ENCODE results near the gene PRKCE. TPM values are rescaled to one million over a fixed set of nuclear protein-coding genes. Genes with fewer than 3 reads are reported as not detected.

PRKCE gene
- total and polyA plus RNA-seq, 2 experiments from 2014 or later, result 0.94 to 1.2 TPM

DNA sequence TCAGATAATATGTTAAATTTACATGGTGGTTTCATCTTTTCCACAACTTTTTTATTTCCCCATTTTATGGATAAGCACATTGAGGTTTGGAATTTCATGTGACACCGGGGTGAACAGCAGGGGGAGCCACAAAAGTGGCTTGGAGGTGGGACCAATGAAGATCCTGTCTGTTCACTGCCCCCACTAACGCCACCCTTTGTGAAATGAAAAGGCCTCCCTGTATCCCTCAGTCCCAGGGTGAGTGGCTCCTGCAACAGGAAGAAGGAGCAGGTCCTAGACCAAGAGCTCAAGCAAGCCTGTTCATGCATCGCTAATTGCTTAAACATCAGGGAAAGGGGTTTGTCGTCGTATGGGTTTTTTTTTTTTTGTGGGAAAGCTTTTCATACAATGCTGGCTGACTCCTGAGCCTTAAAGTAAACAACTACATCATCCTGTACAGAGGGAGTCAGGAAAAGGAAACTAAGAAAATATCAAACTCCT, 377.9 kb downstream of the PRKCE start:
- DNase-seq (ENCODE audit: low spot score), result no peak

More for the DNA sequence above, 377.9 kb downstream of the PRKCE start:
- Histone ChIP-seq H3F3A (replicated peaks; ENCODE audit: low read depth) (no peaks in the 10 kb centered on the region), H2AFZ (peak overlapping the region; percentile 83; the same call in 1 of the 2 replicates), H4K20me1 (replicated peaks; ENCODE audit: insufficient read depth) (no peaks in the 10 kb centered on the region), H3K36me3 (ENCODE audit: insufficient read depth) (no peaks in the 10 kb centered on the region), H3K4me3 (no peak overlapping the region), H3K9me2 (ENCODE audit: insufficient read depth) (peaks cover 14% of the 10 kb centered on the region; the same call in 1 of the 2 replicates), H3K27ac (ENCODE audit: low read depth) (no peak overlapping the region), H3K4me2 (no peak overlapping the region), H3K27me3 (ENCODE audit: insufficient read depth) (no peaks in the 10 kb centered on the region), H3K79me2 (replicated peaks; ENCODE audit: insufficient read depth) (no peaks in the 10 kb centered on the region), H3K4me1 (ENCODE audit: insufficient read depth) (no peaks in the 10 kb centered on the region)
- Mint-ChIP-seq H3K27ac (no peak overlapping the region), H3K4me3 (no peak overlapping the region), H3K9me3 (no peaks in the 10 kb centered on the region; the same call in 2 of the 3 replicates), H3K4me1 (peaks cover 9% of the 10 kb centered on the region), H3K36me3 (ENCODE audit: low read depth) (no peaks in the 10 kb centered on the region), H3K27me3 (ENCODE audit: insufficient read depth, low read depth, poor library complexity) (no peaks in the 10 kb centered on the region)
- ATAC-seq, result no peak
- TF ChIP-seq, protein P1, sequence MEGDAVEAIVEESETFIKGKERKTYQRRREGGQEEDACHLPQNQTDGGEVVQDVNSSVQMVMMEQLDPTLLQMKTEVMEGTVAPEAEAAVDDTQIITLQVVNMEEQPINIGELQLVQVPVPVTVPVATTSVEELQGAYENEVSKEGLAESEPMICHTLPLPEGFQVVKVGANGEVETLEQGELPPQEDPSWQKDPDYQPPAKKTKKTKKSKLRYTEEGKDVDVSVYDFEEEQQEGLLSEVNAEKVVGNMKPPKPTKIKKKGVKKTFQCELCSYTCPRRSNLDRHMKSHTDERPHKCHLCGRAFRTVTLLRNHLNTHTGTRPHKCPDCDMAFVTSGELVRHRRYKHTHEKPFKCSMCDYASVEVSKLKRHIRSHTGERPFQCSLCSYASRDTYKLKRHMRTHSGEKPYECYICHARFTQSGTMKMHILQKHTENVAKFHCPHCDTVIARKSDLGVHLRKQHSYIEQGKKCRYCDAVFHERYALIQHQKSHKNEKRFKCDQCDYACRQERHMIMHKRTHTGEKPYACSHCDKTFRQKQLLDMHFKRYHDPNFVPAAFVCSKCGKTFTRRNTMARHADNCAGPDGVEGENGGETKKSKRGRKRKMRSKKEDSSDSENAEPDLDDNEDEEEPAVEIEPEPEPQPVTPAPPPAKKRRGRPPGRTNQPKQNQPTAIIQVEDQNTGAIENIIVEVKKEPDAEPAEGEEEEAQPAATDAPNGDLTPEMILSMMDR (conservative IDR thresholded peaks at IDR 0.05; ENCODE audit: low read depth in 2 of 2), result peak; percentile 40 to 45
- TF ChIP-seq, protein P2, sequence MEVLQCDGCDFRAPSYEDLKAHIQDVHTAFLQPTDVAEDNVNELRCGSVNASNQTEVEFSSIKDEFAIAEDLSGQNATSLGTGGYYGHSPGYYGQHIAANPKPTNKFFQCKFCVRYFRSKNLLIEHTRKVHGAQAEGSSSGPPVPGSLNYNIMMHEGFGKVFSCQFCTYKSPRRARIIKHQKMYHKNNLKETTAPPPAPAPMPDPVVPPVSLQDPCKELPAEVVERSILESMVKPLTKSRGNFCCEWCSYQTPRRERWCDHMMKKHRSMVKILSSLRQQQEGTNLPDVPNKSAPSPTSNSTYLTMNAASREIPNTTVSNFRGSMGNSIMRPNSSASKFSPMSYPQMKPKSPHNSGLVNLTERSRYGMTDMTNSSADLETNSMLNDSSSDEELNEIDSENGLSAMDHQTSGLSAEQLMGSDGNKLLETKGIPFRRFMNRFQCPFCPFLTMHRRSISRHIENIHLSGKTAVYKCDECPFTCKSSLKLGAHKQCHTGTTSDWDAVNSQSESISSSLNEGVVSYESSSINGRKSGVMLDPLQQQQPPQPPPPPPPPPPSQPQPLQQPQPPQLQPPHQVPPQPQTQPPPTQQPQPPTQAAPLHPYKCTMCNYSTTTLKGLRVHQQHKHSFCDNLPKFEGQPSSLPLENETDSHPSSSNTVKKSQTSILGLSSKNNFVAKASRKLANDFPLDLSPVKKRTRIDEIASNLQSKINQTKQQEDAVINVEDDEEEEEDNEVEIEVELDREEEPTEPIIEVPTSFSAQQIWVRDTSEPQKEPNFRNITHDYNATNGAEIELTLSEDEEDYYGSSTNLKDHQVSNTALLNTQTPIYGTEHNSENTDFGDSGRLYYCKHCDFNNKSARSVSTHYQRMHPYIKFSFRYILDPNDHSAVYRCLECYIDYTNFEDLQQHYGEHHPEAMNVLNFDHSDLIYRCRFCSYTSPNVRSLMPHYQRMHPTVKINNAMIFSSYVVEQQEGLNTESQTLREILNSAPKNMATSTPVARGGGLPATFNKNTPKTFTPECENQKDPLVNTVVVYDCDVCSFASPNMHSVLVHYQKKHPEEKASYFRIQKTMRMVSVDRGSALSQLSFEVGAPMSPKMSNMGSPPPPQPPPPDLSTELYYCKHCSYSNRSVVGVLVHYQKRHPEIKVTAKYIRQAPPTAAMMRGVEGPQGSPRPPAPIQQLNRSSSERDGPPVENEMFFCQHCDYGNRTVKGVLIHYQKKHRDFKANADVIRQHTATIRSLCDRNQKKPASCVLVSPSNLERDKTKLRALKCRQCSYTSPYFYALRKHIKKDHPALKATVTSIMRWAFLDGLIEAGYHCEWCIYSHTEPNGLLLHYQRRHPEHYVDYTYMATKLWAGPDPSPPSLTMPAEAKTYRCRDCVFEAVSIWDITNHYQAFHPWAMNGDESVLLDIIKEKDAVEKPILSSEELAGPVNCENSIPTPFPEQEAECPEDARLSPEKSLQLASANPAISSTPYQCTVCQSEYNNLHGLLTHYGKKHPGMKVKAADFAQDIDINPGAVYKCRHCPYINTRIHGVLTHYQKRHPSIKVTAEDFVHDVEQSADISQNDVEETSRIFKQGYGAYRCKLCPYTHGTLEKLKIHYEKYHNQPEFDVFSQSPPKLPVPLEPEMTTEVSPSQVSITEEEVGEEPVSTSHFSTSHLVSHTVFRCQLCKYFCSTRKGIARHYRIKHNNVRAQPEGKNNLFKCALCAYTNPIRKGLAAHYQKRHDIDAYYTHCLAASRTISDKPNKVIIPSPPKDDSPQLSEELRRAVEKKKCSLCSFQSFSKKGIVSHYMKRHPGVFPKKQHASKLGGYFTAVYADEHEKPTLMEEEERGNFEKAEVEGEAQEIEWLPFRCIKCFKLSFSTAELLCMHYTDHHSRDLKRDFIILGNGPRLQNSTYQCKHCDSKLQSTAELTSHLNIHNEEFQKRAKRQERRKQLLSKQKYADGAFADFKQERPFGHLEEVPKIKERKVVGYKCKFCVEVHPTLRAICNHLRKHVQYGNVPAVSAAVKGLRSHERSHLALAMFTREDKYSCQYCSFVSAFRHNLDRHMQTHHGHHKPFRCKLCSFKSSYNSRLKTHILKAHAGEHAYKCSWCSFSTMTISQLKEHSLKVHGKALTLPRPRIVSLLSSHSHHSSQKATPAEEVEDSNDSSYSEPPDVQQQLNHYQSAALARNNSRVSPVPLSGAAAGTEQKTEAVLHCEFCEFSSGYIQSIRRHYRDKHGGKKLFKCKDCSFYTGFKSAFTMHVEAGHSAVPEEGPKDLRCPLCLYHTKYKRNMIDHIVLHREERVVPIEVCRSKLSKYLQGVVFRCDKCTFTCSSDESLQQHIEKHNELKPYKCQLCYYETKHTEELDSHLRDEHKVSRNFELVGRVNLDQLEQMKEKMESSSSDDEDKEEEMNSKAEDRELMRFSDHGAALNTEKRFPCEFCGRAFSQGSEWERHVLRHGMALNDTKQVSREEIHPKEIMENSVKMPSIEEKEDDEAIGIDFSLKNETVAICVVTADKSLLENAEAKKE (CRISPR knock-in tag; IDR thresholded peaks at IDR 0.05), result no peak
